Pancreas (tissue), 10 donors: ENCODE measurements around the gene THAP10. TPM values are rescaled to one million over a fixed set of nuclear protein-coding genes. Genes with fewer than 3 reads are reported as not detected.
A peak's percentile ranks its signal among the peaks of the same experiment; 100 is the strongest.

Experiments used
- ATAC-seq, 4 donors: fragments of 200-7000 bp; cut with Tn5 transposase; one replicate each; pipeline versions ENCODE4 v1.8.0 to v1.9.1; 2020; ENCODE audit warnings: mild to moderate bottlenecking in 4 of 4, moderate library complexity in 4 of 4
- DNase-seq, 6 donors: peaks; one replicate each; pipeline ENCODE4 v3.0.0-alpha.2; 2020
- FAIRE-seq: peaks from 2 replicates; lab custom pipeline; 2012; peaks lifted over from hg19 to GRCh38; lab: Jason Lieb, UNC
- H3K27ac ChIP-seq, 4 donors: fragments of 200-600 bp; sonication (generic); 1 replicate in 3 of 4; 2 replicates in 1 of 4; pipeline versions ENCODE4 v1.5.0 to v1.8.0; 2020
- H3K27me3 ChIP-seq, 4 donors: fragments of 200-600 bp; one replicate each; pipeline ENCODE4 v1.8.0; 2021
- H3K36me3 ChIP-seq, 3 donors: fragments of 200-600 bp; sonication (generic) in 1 of 3; one replicate each; pipeline versions ENCODE4 v1.5.0 to v1.8.0; 2020 to 2021
- H3K4me1 ChIP-seq, 3 donors: fragments of 200-600 bp; one replicate each; pipeline ENCODE4 v1.8.0; 2021
- H3K4me3 ChIP-seq, 4 donors: fragments of 200-600 bp; sonication (generic) in 2 of 4; one replicate each; pipeline versions ENCODE4 v1.5.0 to v1.8.0; 2020 to 2021
- H3K9me3 ChIP-seq, 4 donors: fragments of 200-600 bp; one replicate each; pipeline ENCODE4 v1.8.0; 2021
- WGBS, 2 donors: extraction: QIAGEN DNeasy Blood & Tissue Kit; methylation state at CpG; one replicate each; pipeline ENCODE4 v1.1.7; 2013; 5-methylcytosine and 5-hydroxymethylcytosine counted together
- intact Hi-C, 3 donors: fragments of 100-400 bp; cut with DNase I; formaldehyde crosslinking; loops; one replicate each; pipeline versions ENCODE4 v1.11.1 to v1.14.2; 2022
- polyA plus RNA-seq, 2 donors: library from polyadenylated mRNA; stranded (reverse); fragments of 200-250 nt; gene quantifications; one replicate each; pipeline ENCODE4 v1.2.3, GENCODE V29; 2013
- total RNA-seq, 6 donors: library from RNA; stranded (reverse); fragmentation: NEBNext Ultra II Directional in 4 of 6; extraction: Animal tissue kit (Norgen Biotek cat#: 25700) in 4 of 6; gene quantifications; one replicate each; pipeline versions ENCODE4 v1.2.1 to v1.2.4, GENCODE V29; 2021 to 2023
- TF ChIP-seq, protein P1 (sequence below), 4 donors: fragments of 200-600 bp; sonication (generic) in 3 of 4; IDR thresholded peaks; one replicate each; pipeline versions ENCODE4 v1.5.0 to v1.8.0; 2021; ENCODE audit warnings: antibody characterized with exemption in 4 of 4
- donor health status: healthy with polysubstance abuse.
- donor health status: DM: no; HTN: no; CAD: no; lungs with moderate emphysema.
- donor health status: DM: no; HTN: no; CAD: no.
- donor health status: control.
- donor health status: control.
- donor health status: Bipolar disorder and iron deficiency.
- donor health status: DM: yes; HTN: yes; CAD: no.
- donor health status: DM: no; HTN: no; CAD: no.
- donor health status: DM: no; HTN: no; CAD: no.
- donor health status: DM: yes; HTN: yes; CAD: no.

THAP10 gene
- total and polyA plus RNA-seq, 8 donors, result 0.43 to 2.6 (median 0.87) TPM

DNA sequence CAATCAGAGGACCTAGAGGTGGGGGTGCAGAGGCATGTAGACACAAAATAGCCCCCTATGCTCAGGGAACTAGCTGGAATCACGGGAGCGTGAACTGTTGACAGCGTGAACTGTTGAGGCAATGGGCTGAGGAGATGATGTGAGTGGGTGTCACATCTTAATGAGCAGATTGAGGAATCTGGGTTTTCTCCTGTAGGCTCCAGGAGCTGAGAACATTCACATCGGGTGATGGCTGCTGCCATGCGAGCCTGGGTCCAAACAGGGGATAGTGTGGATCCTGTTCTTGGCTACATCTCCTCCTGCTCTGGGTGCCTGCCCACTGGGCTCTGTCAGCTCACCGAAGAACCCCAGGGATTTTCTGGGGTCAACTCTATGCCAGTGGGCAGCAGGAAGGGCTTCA, 40.3 kb downstream of the THAP10 start:
- no peak for FAIRE-seq
- ATAC-seq, result no peak
- TF ChIP-seq, protein P1, sequence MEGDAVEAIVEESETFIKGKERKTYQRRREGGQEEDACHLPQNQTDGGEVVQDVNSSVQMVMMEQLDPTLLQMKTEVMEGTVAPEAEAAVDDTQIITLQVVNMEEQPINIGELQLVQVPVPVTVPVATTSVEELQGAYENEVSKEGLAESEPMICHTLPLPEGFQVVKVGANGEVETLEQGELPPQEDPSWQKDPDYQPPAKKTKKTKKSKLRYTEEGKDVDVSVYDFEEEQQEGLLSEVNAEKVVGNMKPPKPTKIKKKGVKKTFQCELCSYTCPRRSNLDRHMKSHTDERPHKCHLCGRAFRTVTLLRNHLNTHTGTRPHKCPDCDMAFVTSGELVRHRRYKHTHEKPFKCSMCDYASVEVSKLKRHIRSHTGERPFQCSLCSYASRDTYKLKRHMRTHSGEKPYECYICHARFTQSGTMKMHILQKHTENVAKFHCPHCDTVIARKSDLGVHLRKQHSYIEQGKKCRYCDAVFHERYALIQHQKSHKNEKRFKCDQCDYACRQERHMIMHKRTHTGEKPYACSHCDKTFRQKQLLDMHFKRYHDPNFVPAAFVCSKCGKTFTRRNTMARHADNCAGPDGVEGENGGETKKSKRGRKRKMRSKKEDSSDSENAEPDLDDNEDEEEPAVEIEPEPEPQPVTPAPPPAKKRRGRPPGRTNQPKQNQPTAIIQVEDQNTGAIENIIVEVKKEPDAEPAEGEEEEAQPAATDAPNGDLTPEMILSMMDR (IDR thresholded peaks at IDR 0.05), result no peak
- Histone ChIP-seq H3K4me3 (no peak overlapping the region), H3K9me3 (no peaks in the 10 kb centered on the region), H3K4me1 (no peaks in the 10 kb centered on the region), H3K36me3 (no peaks in the 10 kb centered on the region), H3K27me3 (no peaks in the 10 kb centered on the region), H3K27ac (no peak overlapping the region)
- no peak for DNase-seq
- WGBS, 2 donors, result 95 to 97% methylated on average over 6 of the region's 6 CpGs
- intact Hi-C loops, result no loop called here

DNA sequence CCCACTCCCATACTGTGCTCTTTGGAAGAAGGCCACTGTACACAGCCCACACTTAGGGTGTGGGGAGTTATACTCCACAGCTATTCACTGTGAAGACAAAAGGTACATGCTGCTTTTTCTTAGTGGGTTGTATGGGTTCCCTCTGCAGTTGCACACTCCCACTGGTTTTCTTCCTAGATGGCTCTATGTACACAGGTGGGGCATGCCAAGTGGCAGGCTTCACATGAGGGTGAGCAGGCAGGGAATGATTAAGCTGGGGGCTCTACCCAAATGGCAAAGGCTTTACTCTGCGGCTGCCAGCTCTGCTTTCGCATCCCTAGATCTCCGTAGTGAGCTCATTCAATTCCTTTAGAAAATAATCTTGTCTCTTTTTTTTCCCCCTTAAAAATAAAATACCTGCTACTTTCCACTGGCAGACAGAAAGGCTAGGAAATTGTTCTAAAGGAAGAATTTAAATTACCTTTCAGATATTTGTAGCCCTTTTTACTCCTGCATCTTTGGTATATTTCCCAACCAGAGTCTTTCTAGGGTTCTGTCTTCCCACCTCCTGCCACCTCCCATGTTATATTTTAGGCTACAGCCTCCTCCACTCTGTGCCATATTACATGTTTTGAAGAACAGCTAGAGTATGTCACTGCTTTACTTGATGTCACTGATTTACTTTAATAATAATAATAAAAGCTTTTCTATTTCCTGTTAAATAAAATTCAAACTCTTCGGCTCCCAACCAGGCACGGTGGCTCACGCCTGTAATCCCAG, 46.5 kb downstream of the THAP10 start:
- no peak overlapping the region for H3K4me3 ChIP-seq
- intact Hi-C loops, result no loop called here
- TF ChIP-seq, protein P1 (IDR thresholded peaks at IDR 0.05), result no peak
- H3K36me3 ChIP-seq, result no peaks in the 10 kb centered on the region
- no peaks in the 10 kb centered on the region for H3K4me1 ChIP-seq
- DNase-seq, result no peak
- no peaks in the 10 kb centered on the region for H3K9me3 ChIP-seq
- WGBS, 2 donors, result 94 to 98% methylated on average over 6 of the region's 6 CpGs
- FAIRE-seq, result no peak
- no peak overlapping the region for H3K27ac ChIP-seq
- H3K27me3 ChIP-seq, result no peaks in the 10 kb centered on the region
- ATAC-seq, result no peak

DNA sequence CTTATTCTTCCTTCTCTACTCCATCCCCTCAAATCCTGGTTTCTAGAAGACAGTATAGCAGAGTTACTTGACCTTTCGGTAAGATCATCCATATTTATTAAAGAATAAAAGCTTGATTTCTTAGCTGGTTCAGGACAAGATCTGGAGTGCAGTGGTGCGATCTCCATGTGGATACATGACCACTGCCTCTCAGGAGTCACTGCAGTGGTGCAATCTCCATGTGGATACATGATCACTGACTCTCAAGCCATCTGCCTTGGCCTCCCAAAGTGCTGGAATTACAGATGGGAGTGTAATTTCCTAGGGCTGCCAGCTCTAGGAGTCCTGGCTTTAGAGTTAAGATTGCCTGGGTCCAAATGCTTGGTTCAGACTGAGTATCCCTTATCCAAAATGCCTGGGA, 54.8 kb downstream of the THAP10 start:
- H3K36me3 ChIP-seq, result peaks cover 0 to 6% (median 0%) of the 10 kb centered on the region in 3 donors
- TF ChIP-seq, protein P1 (IDR thresholded peaks at IDR 0.05), result no peak
- whole genome bisulfite sequencing, 2 donors, result 95 to 98% methylated on average over 2 of the region's 2 CpGs
- DNase-seq (no peak), FAIRE-seq (no peak), ATAC-seq (no peak)
- no peak overlapping the region for H3K27ac ChIP-seq
- intact Hi-C loops, result no loop called here
- H3K4me1 ChIP-seq, result peaks cover 6 to 9% (median 7%) of the 10 kb centered on the region in 3 donors
- H3K4me3 ChIP-seq, result no peak overlapping the region
- H3K9me3 ChIP-seq, result no peaks in the 10 kb centered on the region
- H3K27me3 ChIP-seq, result no peaks in the 10 kb centered on the region

DNA sequence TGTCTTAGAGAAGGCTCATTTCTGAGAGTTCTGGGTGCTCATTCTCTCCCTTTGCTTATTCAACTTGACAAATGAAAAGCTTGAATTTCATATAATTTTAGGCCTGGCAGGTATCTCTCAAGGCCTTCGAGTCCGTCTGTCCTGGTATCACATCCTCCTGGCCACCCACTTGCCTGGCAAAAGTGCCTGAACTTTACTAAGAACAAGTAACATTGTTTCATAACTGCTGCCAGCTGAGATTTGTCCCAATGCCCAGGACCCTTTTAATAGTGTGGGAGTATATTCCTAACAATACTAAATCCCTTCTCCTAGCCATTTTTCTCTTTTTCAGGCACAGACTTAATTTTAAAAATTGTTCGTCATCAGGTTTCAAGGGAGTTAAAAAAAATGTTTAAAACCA, 56.4 kb downstream of the THAP10 start:
- Histone ChIP-seq H3K4me1 (peaks cover 13 to 17% (median 16%) of the 10 kb centered on the region in 3 donors), H3K4me3 (no peak overlapping the region), H3K27ac (no peak overlapping the region), H3K36me3 (peaks cover 0 to 6% (median 0%) of the 10 kb centered on the region in 3 donors), H3K27me3 (no peaks in the 10 kb centered on the region), H3K9me3 (no peaks in the 10 kb centered on the region)
- 94 to 95% methylated on average over 3 of the region's 3 CpGs for WGBS, 2 donors
- TF ChIP-seq, protein P1 (IDR thresholded peaks at IDR 0.05), result no peak
- no peak for DNase-seq
- FAIRE-seq, result no peak
- no peak for ATAC-seq
- intact Hi-C loops, result no loop called here

DNA sequence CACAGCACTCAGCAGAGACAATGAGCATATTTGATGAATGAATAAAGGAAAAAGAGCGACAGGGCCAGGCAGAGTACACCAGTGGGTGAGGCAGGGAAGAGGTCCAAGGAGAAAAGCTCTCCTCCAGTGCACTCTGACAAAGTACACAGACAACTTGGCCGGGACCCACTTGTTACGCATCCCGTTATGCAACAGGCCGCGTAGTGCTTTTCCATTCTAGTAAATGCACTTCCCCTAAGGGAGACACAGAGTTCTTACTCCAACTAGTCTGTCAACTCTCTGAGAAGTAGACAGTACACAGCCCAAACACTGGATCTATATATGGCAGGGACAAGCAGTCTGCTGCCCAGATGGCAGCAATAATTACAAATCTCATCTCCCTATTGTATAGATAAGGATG, 56.8 kb downstream of the THAP10 start:
- Histone ChIP-seq H3K36me3 (peaks cover 0 to 6% (median 0%) of the 10 kb centered on the region in 3 donors), H3K9me3 (no peaks in the 10 kb centered on the region), H3K4me3 (no peak overlapping the region), H3K4me1 (peaks cover 16 to 19% (median 18%) of the 10 kb centered on the region in 3 donors), H3K27me3 (no peaks in the 10 kb centered on the region), H3K27ac (no peak overlapping the region)
- TF ChIP-seq, protein P1 (IDR thresholded peaks at IDR 0.05), result no peak
- intact Hi-C loops, result no loop called here
- DNase-seq, result no peak
- FAIRE-seq, result no peak
- peak in 2 of 4 donors; percentile 4 to 29 for ATAC-seq
- 94 to 95% methylated on average over 6 of the region's 6 CpGs for WGBS, 2 donors
